CD4-positive, alpha-beta T cell (primary cell): ENCODE results near the gene AGPAT4. TPM values are rescaled to one million over a fixed set of nuclear protein-coding genes. Genes with fewer than 3 reads are reported as not detected.

ENCODE experiments used
- ATAC-seq: fragments of 200-7000 bp; cut with Tn5 transposase; one replicate; pipeline ENCODE4 v1.10.0; 2022; ENCODE audit warnings: mild to moderate bottlenecking; ENCODE audit not compliant: poor library complexity
- CTCF ChIA-PET: fragments of 350-600 bp; sonication (Branson Sonifier 250); formaldehyde crosslinking; loops from one replicate; lab custom pipeline; 2021; ENCODE audit warnings: antibody characterized with exemption, inconsistent platforms; lab: Charles Lee
- POLR2A ChIA-PET: fragments of 350-600 bp; sonication (Branson Sonifier 250); formaldehyde crosslinking; loops from one replicate; lab custom pipeline; 2021; ENCODE audit warnings: antibody characterized with exemption, inconsistent platforms; lab: Charles Lee
- DNase-seq, 14 experiments: peaks; one replicate each; pipeline ENCODE4 v3.0.0-alpha.2; 2013 to 2020; ENCODE audit warnings: mixed read lengths in 2 of 14
- H3K27ac ChIP-seq, 2 donors: one replicate each; pipeline versions ENCODE4 v1.5.1 to v1.7.0; 2013; ENCODE audit warnings: low read length in 2 of 2, low read depth in 1 of 2, mild to moderate bottlenecking in 1 of 2
- H3K27me3 ChIP-seq, 2 experiments: 1 replicate in 1 of 2; 2 replicates in 1 of 2; pipeline versions ENCODE4 v1.6.1 to v1.7.0; 2013; ENCODE audit warnings: low read length in 2 of 2, control low read depth in 1 of 2, mild to moderate bottlenecking in 1 of 2, moderate library complexity in 1 of 2; ENCODE audit not compliant: insufficient read depth in 2 of 2, control insufficient read depth in 1 of 2
- H3K36me3 ChIP-seq: one replicate; pipeline ENCODE4 v1.6.1; 2013; ENCODE audit warnings: low read length, control low read depth; ENCODE audit not compliant: insufficient read depth
- H3K4me1 ChIP-seq: one replicate; pipeline ENCODE4 v1.6.1; 2013; ENCODE audit warnings: low read length, control low read depth; ENCODE audit not compliant: insufficient read depth
- H3K4me3 ChIP-seq: one replicate; pipeline ENCODE4 v1.5.1; 2013; ENCODE audit warnings: mild to moderate bottlenecking, low read length, moderate library complexity
- H3K9me3 ChIP-seq, 2 experiments: 1 replicate in 1 of 2; 2 replicates in 1 of 2; pipeline versions ENCODE4 v1.6.1 to v1.7.0; 2013; ENCODE audit warnings: low read length in 2 of 2, mild to moderate bottlenecking in 2 of 2, control low read depth in 1 of 2, moderate library complexity in 1 of 2; ENCODE audit not compliant: control insufficient read depth in 1 of 2, insufficient read depth in 1 of 2
- H3K27ac Mint-ChIP-seq: one replicate; pipeline ENCODE4 v1.8.0; 2020; ENCODE audit warnings: mixed read lengths
- H3K27me3 Mint-ChIP-seq: one replicate; pipeline ENCODE4 v1.8.0; 2021; ENCODE audit warnings: mixed read lengths
- H3K36me3 Mint-ChIP-seq: one replicate; pipeline ENCODE4 v1.8.0; 2021; ENCODE audit warnings: low read depth, mixed read lengths
- H3K4me1 Mint-ChIP-seq: one replicate; pipeline ENCODE4 v1.8.0; 2021; ENCODE audit warnings: low read depth, mixed read lengths
- H3K4me3 Mint-ChIP-seq: one replicate; pipeline ENCODE4 v1.8.0; 2020; ENCODE audit warnings: mild to moderate bottlenecking, mixed read lengths
- H3K9me3 Mint-ChIP-seq: one replicate; pipeline ENCODE4 v1.8.0; 2020; ENCODE audit warnings: mixed read lengths
- intact Hi-C, 2 experiments: fragments of 100-400 bp; cut with DNase I in 1 of 2; cut with micrococcal nuclease in 1 of 2; formaldehyde crosslinking; loops; one replicate each; pipeline versions ENCODE4 v1.15.1 to v1.9.0; 2023 to 2025; cut with DNase I, micrococcal nuclease
- total RNA-seq, 174 experiments: library from RNA in 2 of 174; stranded (reverse) in 2 of 174; gene quantifications; one replicate each; pipeline ENCODE4 v1.2.3 and lab custom pipeline; 2021 to 2026
- TF ChIP-seq, protein P1 (sequence below): fragments of 200-600 bp; IDR thresholded peaks from one replicate; pipeline ENCODE4 v1.8.0; 2022; ENCODE audit warnings: antibody characterized with exemption, mild to moderate bottlenecking

AGPAT4 gene
- total RNA-seq, 2 experiments from 2014 or later: 2.8 to 4.8 TPM

DNA sequence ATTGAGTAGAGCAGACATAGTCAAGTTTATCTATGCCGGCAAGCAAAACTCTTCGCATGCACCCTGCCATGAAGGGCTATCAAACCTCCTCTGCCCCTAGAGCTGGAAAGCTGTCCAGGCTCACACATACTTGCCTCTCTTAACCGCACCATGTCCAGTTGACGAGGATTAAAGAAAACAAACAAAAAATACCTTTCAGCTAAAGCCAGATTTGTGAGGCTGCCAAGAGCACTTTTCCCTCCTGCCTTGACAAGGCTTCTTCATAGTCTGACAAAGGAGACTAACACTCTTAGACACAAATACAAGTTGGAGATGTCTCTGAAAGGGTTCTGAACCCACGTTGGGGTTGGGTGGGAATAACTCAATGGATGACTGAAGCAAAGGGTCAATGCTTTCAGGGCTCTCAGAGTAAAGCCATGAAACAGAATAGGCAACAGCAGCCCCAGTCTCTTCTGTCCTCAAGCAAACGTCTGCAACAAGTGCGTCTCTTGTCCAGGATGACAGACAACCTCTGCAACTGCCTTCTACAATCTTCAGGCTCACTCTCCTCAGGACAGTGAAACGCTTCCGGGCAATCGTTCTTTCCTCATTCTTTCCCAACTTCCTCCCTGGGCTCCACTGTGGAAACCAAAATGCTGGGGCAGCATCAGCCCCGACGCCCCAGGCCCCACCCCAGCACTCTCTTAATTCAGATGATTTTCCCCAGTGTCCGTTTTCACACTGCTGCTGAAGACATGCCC lies 57.8 kb downstream of the AGPAT4 start:
- Mint-ChIP-seq H3K9me3 (peaks cover 10% of the 10 kb centered on the region), H3K27ac (no peak overlapping the region), H3K27me3 (no peaks in the 10 kb centered on the region), H3K4me1 (no peaks in the 10 kb centered on the region), H3K4me3 (no peak overlapping the region), H3K36me3 (peaks cover 46% of the 10 kb centered on the region)
- DNase-seq (peak in 1 of 14 experiments; percentile 1), ATAC-seq (no peak)
- TF ChIP-seq, protein P1, sequence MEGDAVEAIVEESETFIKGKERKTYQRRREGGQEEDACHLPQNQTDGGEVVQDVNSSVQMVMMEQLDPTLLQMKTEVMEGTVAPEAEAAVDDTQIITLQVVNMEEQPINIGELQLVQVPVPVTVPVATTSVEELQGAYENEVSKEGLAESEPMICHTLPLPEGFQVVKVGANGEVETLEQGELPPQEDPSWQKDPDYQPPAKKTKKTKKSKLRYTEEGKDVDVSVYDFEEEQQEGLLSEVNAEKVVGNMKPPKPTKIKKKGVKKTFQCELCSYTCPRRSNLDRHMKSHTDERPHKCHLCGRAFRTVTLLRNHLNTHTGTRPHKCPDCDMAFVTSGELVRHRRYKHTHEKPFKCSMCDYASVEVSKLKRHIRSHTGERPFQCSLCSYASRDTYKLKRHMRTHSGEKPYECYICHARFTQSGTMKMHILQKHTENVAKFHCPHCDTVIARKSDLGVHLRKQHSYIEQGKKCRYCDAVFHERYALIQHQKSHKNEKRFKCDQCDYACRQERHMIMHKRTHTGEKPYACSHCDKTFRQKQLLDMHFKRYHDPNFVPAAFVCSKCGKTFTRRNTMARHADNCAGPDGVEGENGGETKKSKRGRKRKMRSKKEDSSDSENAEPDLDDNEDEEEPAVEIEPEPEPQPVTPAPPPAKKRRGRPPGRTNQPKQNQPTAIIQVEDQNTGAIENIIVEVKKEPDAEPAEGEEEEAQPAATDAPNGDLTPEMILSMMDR: no peak
- peaks cover 0 to 4% of the 10 kb centered on the region in 2 experiments for H3K9me3 ChIP-seq
- H3K36me3 ChIP-seq: peaks cover 3% of the 10 kb centered on the region
- ChIA-PET CTCF (no interaction called here), POLR2A (interaction anchor here (1.2 kb wide), 1 partner anchor 10 kb away, joined by 3 read pairs; no protein-coding TSS in a partner anchor)
- intact Hi-C loops: no loop called here
- no peaks in the 10 kb centered on the region for H3K4me1 ChIP-seq
- no peak overlapping the region for H3K4me3 ChIP-seq
- H3K27ac ChIP-seq: no peak overlapping the region
- H3K27me3 ChIP-seq: no peaks in the 10 kb centered on the region

DNA sequence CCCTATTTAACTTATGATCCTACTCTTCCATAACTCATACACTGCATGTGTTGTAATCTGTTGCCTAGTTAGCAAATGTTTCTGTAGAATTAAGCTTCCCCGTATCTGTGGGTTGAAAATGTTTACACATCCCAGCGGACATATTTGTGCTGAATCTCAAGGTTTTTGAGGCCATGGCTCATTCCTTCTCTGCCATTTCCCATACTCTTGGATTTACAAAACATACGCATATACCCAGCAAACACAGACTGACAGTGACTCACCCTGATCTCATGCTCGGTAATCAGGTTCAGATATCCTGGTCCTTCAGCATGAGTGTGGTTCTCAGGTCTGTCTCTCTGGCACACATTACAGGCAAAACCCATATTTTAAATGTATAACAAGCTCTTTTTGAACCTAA lies 58.7 kb downstream of the AGPAT4 start:
- H3K4me3 ChIP-seq: no peak overlapping the region
- H3K27me3 ChIP-seq: no peaks in the 10 kb centered on the region
- ATAC-seq (no peak), DNase-seq (no peak)
- ChIA-PET CTCF (interaction anchor here (0.8 kb wide), 1 partner anchor 156 kb away, joined by 3 read pairs; no protein-coding TSS in a partner anchor), POLR2A (interaction anchor here (1.2 kb wide), 1 partner anchor 11 kb away, joined by 3 read pairs; no protein-coding TSS in a partner anchor)
- peaks cover 3% of the 10 kb centered on the region for H3K36me3 ChIP-seq
- peaks cover 0 to 4% of the 10 kb centered on the region in 2 experiments for H3K9me3 ChIP-seq
- H3K4me3 Mint-ChIP-seq: no peak overlapping the region
- intact Hi-C loops: no loop called here
- H3K9me3 Mint-ChIP-seq: peaks cover 10% of the 10 kb centered on the region
- H3K27ac Mint-ChIP-seq: no peak overlapping the region
- TF ChIP-seq, protein P1: no peak
- no peaks in the 10 kb centered on the region for H3K27me3 Mint-ChIP-seq
- H3K27ac ChIP-seq: no peak overlapping the region
- no peaks in the 10 kb centered on the region for H3K4me1 Mint-ChIP-seq
- no peaks in the 10 kb centered on the region for H3K4me1 ChIP-seq
- H3K36me3 Mint-ChIP-seq: peaks cover 48% of the 10 kb centered on the region

DNA sequence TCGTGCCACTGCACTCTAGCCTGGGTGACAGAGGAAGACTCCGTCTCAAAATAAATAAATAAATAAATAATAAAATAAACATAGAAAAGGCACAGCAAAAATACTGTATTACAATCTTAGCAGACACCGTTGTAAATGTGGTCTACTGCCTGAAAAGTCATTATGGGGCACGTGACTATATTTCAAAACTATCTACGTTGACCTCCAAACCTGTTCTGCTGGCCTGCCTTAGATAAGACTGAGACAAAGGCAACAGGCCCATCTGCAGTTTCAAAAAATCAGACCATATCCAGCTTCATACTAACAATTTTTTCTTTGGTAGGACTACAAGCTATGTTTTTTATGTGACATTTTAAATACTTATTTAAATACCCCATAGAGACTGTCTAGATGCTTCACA lies 59.1 kb downstream of the AGPAT4 start:
- Histone ChIP-seq H3K27ac (no peak overlapping the region), H3K27me3 (no peaks in the 10 kb centered on the region), H3K4me1 (no peaks in the 10 kb centered on the region), H3K4me3 (no peak overlapping the region), H3K9me3 (peaks cover 0 to 4% of the 10 kb centered on the region in 2 experiments), H3K36me3 (peaks cover 3% of the 10 kb centered on the region)
- H3K9me3 Mint-ChIP-seq: peaks cover 10% of the 10 kb centered on the region
- DNase-seq: no peak
- H3K4me1 Mint-ChIP-seq: no peaks in the 10 kb centered on the region
- no peak overlapping the region for H3K27ac Mint-ChIP-seq
- H3K27me3 Mint-ChIP-seq: no peaks in the 10 kb centered on the region
- CTCF ChIA-PET: interaction anchor here (0.8 kb wide), 1 partner anchor 156 kb away, joined by 3 read pairs; no protein-coding TSS in a partner anchor
- H3K4me3 Mint-ChIP-seq: no peak overlapping the region
- POLR2A ChIA-PET: interaction anchor here (1.2 kb wide), 1 partner anchor 12 kb away, joined by 3 read pairs; no protein-coding TSS in a partner anchor
- no peak for ATAC-seq
- peaks cover 50% of the 10 kb centered on the region for H3K36me3 Mint-ChIP-seq
- TF ChIP-seq, protein P1: no peak
- intact Hi-C loops: no loop called here
